ENCODE measurements around the gene EFNA2. TPM values are rescaled to one million over a fixed set of nuclear protein-coding genes. Genes with fewer than 3 reads are reported as not detected.

The EFNA2 gene
- total RNA-seq, 1 donor from 2014 or later = not detected

DNA sequence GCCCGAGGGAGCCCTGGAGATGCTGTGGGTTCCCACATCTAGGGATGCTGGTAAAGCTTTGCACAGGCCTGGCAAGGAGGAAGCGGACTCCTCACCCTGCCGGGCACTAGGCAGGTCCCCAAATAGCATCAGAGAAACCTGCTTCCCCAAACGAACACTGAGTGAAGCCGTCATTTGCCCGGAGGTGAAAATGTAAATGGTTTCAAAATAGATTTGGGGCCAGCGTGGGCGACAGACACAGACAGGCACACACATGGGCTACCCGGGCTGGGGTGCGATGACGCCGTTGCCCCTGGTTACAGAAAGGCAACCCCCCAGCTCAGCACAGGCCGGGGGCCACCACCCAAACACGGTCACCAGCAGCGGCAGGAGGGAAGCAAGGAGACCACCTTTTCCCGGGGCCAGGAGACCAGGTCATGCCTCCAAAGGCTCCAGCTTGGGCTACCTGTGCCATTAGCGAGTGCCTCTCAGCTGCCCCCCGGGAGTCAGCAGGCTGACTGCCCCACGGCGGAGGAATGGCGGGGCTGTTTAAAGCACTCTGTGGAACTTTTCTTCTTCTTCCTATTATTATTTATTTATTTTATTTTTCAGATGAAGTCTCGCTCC lies 50.5 kb downstream of the EFNA2 start:
- Histone ChIP-seq H3K9me3 (no peaks in the 10 kb centered on the region), H3K4me3 (no peak overlapping the region), H3K4me1 (no peaks in the 10 kb centered on the region), H3K27ac (no peak overlapping the region), H3K36me3 (no peaks in the 10 kb centered on the region), H3K27me3 (ENCODE audit: low read depth) (peaks cover 21% of the 10 kb centered on the region)
- DNase-seq (no peak), ATAC-seq (no peak)
- intact Hi-C loops (cut with DNase I) = no loop called here
- TF ChIP-seq, protein P1, sequence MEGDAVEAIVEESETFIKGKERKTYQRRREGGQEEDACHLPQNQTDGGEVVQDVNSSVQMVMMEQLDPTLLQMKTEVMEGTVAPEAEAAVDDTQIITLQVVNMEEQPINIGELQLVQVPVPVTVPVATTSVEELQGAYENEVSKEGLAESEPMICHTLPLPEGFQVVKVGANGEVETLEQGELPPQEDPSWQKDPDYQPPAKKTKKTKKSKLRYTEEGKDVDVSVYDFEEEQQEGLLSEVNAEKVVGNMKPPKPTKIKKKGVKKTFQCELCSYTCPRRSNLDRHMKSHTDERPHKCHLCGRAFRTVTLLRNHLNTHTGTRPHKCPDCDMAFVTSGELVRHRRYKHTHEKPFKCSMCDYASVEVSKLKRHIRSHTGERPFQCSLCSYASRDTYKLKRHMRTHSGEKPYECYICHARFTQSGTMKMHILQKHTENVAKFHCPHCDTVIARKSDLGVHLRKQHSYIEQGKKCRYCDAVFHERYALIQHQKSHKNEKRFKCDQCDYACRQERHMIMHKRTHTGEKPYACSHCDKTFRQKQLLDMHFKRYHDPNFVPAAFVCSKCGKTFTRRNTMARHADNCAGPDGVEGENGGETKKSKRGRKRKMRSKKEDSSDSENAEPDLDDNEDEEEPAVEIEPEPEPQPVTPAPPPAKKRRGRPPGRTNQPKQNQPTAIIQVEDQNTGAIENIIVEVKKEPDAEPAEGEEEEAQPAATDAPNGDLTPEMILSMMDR (IDR thresholded peaks at IDR 0.05) = no peak

DNA sequence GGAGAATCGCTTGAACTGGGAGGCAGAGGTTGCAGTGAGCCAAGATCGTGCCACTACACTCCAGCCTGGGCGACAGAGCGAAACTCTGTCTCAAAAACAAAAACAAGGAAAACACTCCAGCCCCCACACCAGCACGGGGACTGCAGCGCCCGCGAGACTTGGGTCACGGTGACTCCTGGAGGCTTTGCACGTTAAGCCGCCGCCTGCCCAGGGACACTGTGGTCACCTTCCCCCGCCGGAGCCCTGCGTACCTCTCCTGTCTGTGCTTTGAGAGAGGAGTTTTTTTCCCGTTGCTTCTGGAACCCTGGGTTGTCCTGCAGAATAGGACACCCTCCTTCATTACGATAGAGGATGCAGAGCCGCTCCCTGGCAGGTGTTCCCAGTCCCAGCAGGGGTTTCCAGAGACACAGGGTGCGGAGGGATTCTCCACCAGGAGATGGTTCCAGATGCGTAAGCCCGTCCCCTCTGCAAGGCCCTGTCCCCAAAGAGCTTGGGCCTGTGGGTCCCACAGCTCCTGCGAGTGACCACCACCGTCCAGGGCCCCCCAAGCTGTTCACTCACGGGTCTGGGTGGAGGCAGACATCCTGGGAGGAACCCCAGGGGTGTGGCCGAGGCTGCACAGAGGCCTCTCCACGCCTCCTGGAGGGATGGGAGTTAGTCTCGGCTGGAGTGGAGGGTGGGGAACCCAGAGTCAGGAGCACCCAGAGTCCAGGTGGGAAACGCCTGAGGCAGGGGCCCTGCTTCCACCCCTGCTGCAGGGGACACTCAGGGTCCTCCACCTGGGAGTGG lies 55.2 kb downstream of the EFNA2 start:
- TF ChIP-seq, protein P1 (IDR thresholded peaks at IDR 0.05) = no peak
- DNase-seq (no peak), ATAC-seq (peak in 1 of 2 donors; percentile 34)
- Histone ChIP-seq H3K27ac (no peak overlapping the region), H3K4me1 (no peaks in the 10 kb centered on the region), H3K36me3 (no peaks in the 10 kb centered on the region), H3K4me3 (no peak overlapping the region), H3K27me3 (ENCODE audit: low read depth) (peaks cover 9% of the 10 kb centered on the region), H3K9me3 (no peaks in the 10 kb centered on the region)
- intact Hi-C loops (cut with DNase I) = no loop called here

DNA sequence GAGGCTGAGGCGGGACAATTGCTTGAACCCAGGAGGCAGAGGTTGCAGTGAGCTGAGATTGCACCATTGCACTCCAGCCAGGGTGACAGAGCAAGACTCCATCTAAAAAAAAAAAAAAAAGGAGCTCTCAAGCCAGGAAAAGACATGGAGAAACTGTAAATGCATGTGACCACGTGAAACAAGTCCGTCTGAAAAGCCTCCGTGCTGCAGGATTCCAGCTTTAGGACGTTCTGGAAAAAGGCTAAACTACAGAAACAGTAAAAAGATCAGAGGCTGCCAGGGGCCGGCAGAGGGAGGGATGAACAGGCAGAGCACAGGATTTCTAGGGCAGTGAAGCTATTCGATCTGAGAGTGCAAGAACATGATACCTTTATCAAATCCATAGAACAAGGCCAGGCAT lies 57.4 kb downstream of the EFNA2 start:
- H3K36me3 ChIP-seq = no peaks in the 10 kb centered on the region
- no peak for ATAC-seq
- no peaks in the 10 kb centered on the region for H3K4me1 ChIP-seq
- no peak overlapping the region for H3K27ac ChIP-seq
- TF ChIP-seq, protein P1 (IDR thresholded peaks at IDR 0.05) = no peak
- H3K9me3 ChIP-seq = no peaks in the 10 kb centered on the region
- H3K4me3 ChIP-seq = no peak overlapping the region
- intact Hi-C loops (cut with DNase I) = no loop called here
- H3K27me3 ChIP-seq (ENCODE audit: low read depth) = peaks cover 9% of the 10 kb centered on the region
- no peak for DNase-seq

DNA sequence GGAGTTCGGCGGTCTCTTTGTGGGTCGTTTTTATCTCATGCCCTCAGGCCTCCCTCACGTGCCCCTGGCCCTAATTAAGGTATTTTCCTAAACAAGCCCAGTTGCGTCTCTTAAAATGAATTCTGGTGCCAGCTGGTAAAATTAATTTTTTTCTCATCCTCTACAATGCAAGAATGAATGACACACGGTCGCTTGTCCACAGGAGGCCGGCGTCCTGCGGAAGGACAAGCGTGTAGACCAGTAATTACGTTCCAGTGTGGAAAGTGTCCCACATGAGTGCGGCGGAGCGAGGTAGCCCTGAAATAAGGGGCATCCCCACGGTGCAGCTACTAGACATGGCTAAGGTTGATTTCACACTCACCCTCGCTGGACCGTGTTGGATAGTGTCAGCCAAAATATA lies 63.5 kb downstream of the EFNA2 start:
- Histone ChIP-seq H3K4me3 (no peak overlapping the region), H3K27ac (no peak overlapping the region), H3K36me3 (no peaks in the 10 kb centered on the region), H3K9me3 (no peaks in the 10 kb centered on the region), H3K4me1 (peaks cover 4% of the 10 kb centered on the region), H3K27me3 (ENCODE audit: low read depth) (peaks cover 10% of the 10 kb centered on the region)
- DNase-seq = no peak
- intact Hi-C loops (cut with DNase I) = no loop called here
- TF ChIP-seq, protein P1 (IDR thresholded peaks at IDR 0.05) = no peak
- no peak for ATAC-seq

DNA sequence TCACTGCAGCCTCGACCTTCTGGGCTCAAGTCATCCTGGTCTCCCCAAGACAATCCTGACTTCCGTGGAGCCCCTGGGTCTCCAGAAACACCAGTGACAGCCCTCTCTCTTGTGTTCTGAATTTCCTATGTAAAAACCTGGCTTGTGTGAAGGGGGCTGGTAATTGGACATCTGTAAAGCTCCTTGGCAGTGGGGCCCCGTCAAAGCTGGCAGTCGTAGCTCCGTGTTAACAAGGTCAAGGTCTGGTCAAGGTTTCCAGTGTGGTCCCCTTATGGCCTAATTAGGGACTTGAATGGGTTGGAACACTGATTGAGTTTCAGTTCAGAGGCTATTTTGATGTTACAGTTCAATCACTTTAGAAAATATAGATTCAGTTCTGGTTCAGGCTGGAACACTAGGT lies 65.2 kb downstream of the EFNA2 start:
- intact Hi-C loops (cut with DNase I) = no loop called here
- ATAC-seq = no peak

More for the DNA sequence above, 65.2 kb downstream of the EFNA2 start:
- TF ChIP-seq, protein P1 (IDR thresholded peaks at IDR 0.05) = no peak
- Histone ChIP-seq H3K4me1 (peaks cover 9% of the 10 kb centered on the region), H3K27ac (no peak overlapping the region), H3K9me3 (no peaks in the 10 kb centered on the region), H3K36me3 (no peaks in the 10 kb centered on the region), H3K4me3 (no peak overlapping the region), H3K27me3 (ENCODE audit: low read depth) (peaks cover 10% of the 10 kb centered on the region)
- no peak for DNase-seq

Other genes with a start within 250 kb of the EFNA2 start
- 53.3 TPM for gene ABCA7, start 245.8 kb upstream of the EFNA2 start, total RNA-seq
- gene ARHGAP45, start 218.7 kb upstream of the EFNA2 start, total RNA-seq = 83.5 TPM
- gene POLR2E, start 190.5 kb upstream of the EFNA2 start, total RNA-seq = 158 TPM
- gene GPX4, start 181.9 kb upstream of the EFNA2 start, total RNA-seq = 378 TPM
- 91.6 TPM for gene SBNO2, start 111.6 kb upstream of the EFNA2 start, total RNA-seq
- 50.5 TPM for gene STK11, start 80.1 kb upstream of the EFNA2 start, total RNA-seq
- 0.41 TPM for gene CBARP, start 47.9 kb upstream of the EFNA2 start, total RNA-seq
- gene ATP5F1D, start 44.1 kb upstream of the EFNA2 start, total RNA-seq = 116 TPM
- 76.3 TPM for gene MIDN, start 37.3 kb upstream of the EFNA2 start, total RNA-seq
- gene CIRBP, start 16.5 kb upstream of the EFNA2 start, total RNA-seq = 352 TPM
- gene FAM174C, start 10.3 kb upstream of the EFNA2 start, total RNA-seq = 43.5 TPM
- 76.7 TPM for gene NDUFS7, start 98.0 kb downstream of the EFNA2 start, total RNA-seq
- gene GAMT, start 115.7 kb downstream of the EFNA2 start, total RNA-seq = 7.8 TPM
- gene DAZAP1, start 121.7 kb downstream of the EFNA2 start, total RNA-seq = 89.4 TPM
- 854 TPM for gene RPS15, start 152.5 kb downstream of the EFNA2 start, total RNA-seq
- gene APC2, start 164.2 kb downstream of the EFNA2 start, total RNA-seq = 0.12 TPM
- gene C19orf25, start 193.3 kb downstream of the EFNA2 start, total RNA-seq = 28.5 TPM
- gene PCSK4, start 204.5 kb downstream of the EFNA2 start, total RNA-seq = 7.4 TPM
- 2.5 TPM for gene REEP6, start 205.3 kb downstream of the EFNA2 start, total RNA-seq
- gene ADAMTSL5, start 227.1 kb downstream of the EFNA2 start, total RNA-seq = 3.3 TPM
- gene PLK5, start 238.2 kb downstream of the EFNA2 start, total RNA-seq = not detected